Parathyroid adenoma (tissue), 2 donors: ENCODE data around the gene TSC2.

Experiments
- H2AFZ ChIP-seq: fragments of 300-600 bp; sonication (generic); one replicate; pipeline ENCODE4 v1.7.0; 2017; ENCODE audit warnings: antibody characterized with exemption, mild to moderate bottlenecking
- H3K27ac ChIP-seq: fragments of 300-600 bp; sonication (generic); one replicate; pipeline ENCODE4 v1.7.0; 2017
- H3K27me3 ChIP-seq: fragments of 300-600 bp; sonication (generic); one replicate; pipeline ENCODE4 v1.7.0; 2017; ENCODE audit warnings: low read length; ENCODE audit not compliant: control insufficient read depth, insufficient read depth
- H3K36me3 ChIP-seq: fragments of 300-600 bp; sonication (generic); one replicate; pipeline ENCODE4 v1.7.0; 2017; ENCODE audit warnings: low read length; ENCODE audit not compliant: control insufficient read depth, insufficient read depth
- H3K4me1 ChIP-seq: fragments of 300-600 bp; sonication (generic); one replicate; pipeline ENCODE4 v1.7.0; 2017; ENCODE audit warnings: control low read depth
- H3K4me2 ChIP-seq: fragments of 300-600 bp; sonication (generic); one replicate; pipeline ENCODE4 v1.7.0; 2017; ENCODE audit warnings: low read length
- H3K4me3 ChIP-seq: fragments of 300-600 bp; sonication (generic); one replicate; pipeline ENCODE4 v1.7.0; 2017; ENCODE audit warnings: low read depth, low read length
- H3K79me2 ChIP-seq: fragments of 300-600 bp; sonication (generic); one replicate; pipeline ENCODE4 v1.7.0; 2017; ENCODE audit warnings: control low read depth
- H3K9ac ChIP-seq: fragments of 300-600 bp; sonication (generic); one replicate; pipeline ENCODE4 v1.7.0; 2017; ENCODE audit warnings: mild to moderate bottlenecking
- H3K9me3 ChIP-seq: fragments of 300-600 bp; sonication (generic); one replicate; pipeline ENCODE4 v1.7.0; 2017; ENCODE audit warnings: low read length; ENCODE audit not compliant: control insufficient read depth
- CTCF ChIP-seq: fragments of 300-600 bp; sonication (generic); IDR thresholded peaks from one replicate; pipeline ENCODE4 v1.7.0; 2017; ENCODE audit warnings: antibody characterized with exemption, mild to moderate bottlenecking
- donor health status: primary hyperparathyroidism.

The TSC2 gene

GRCh38 chr16:2007081-2007836, 40.5 kb upstream of the TSC2 start:
- H3K4me2 ChIP-seq = no peak overlapping the region
- no peak overlapping the region for H3K27ac ChIP-seq
- H3K36me3 ChIP-seq = no peaks in the 10 kb centered on the region
- H3K9me3 ChIP-seq = no peaks in the 10 kb centered on the region
- TF ChIP-seq CTCF = no peak
- H3K4me3 ChIP-seq = no peak overlapping the region
- no peak overlapping the region for H3K9ac ChIP-seq
- H2AFZ ChIP-seq = no peak overlapping the region
- peaks cover 10% of the 10 kb centered on the region for H3K4me1 ChIP-seq
- H3K27me3 ChIP-seq = no peaks in the 10 kb centered on the region
- peaks cover 53% of the 10 kb centered on the region for H3K79me2 ChIP-seq

GRCh38 chr16:2008009-2008526, 39.7 kb upstream of the TSC2 start:
- H3K4me2 ChIP-seq = peak overlapping the region; percentile 96
- H3K9ac ChIP-seq = no peak overlapping the region
- peaks cover 10% of the 10 kb centered on the region for H3K4me1 ChIP-seq
- TF ChIP-seq CTCF = no peak
- no peak overlapping the region for H2AFZ ChIP-seq
- no peaks in the 10 kb centered on the region for H3K9me3 ChIP-seq
- H3K27ac ChIP-seq = no peak overlapping the region
- peaks cover 51% of the 10 kb centered on the region for H3K79me2 ChIP-seq
- no peaks in the 10 kb centered on the region for H3K36me3 ChIP-seq
- H3K4me3 ChIP-seq = peak overlapping the region; percentile 69
- H3K27me3 ChIP-seq = no peaks in the 10 kb centered on the region

- Histone ChIP-seq H3K79me2 (peaks cover 44% of the 10 kb centered on the region), H3K4me3 (peak overlapping the region; percentile 69), H3K9me3 (no peaks in the 10 kb centered on the region), H3K27me3 (no peaks in the 10 kb centered on the region), H3K4me1 (peaks cover 10% of the 10 kb centered on the region), H3K27ac (peak overlapping the region; percentile 22), H3K9ac (peak overlapping the region; percentile 61), H3K36me3 (no peaks in the 10 kb centered on the region), H3K4me2 (peak overlapping the region; percentile 96), H2AFZ (peak overlapping the region; percentile 15)
- TF ChIP-seq CTCF = no peak
Observed at GRCh38 chr16:2008631-2009163, 39.1 kb upstream of the TSC2 start.

- Histone ChIP-seq H3K27me3 (no peaks in the 10 kb centered on the region), H3K4me3 (peak overlapping the region; percentile 69), H3K9ac (peak overlapping the region; percentile 61), H3K4me2 (peak overlapping the region; percentile 96), H2AFZ (peak overlapping the region; percentile 70), H3K79me2 (peaks cover 41% of the 10 kb centered on the region), H3K9me3 (no peaks in the 10 kb centered on the region), H3K27ac (peak overlapping the region; percentile 22), H3K36me3 (no peaks in the 10 kb centered on the region), H3K4me1 (peaks cover 10% of the 10 kb centered on the region)
- TF ChIP-seq CTCF = no peak
Observed at GRCh38 chr16:2009164-2009711, 38.5 kb upstream of the TSC2 start.
